VCaP (cell line): ENCODE data around the gene MKNK1.

Experiments used
- H3K27ac ChIP-seq: fragments of 450-650 bp; 2 replicates; pipeline ENCODE4 v1.5.1; 2017
- CTCF ChIP-seq: fragments of 450-650 bp; conservative IDR thresholded peaks from 2 replicates; pipeline ENCODE4 v1.5.1; 2017; ENCODE audit warnings: mild to moderate bottlenecking, moderate library complexity

The MKNK1 gene

GRCh38 chr1:46592823-46593222, 11.2 kb downstream of the MKNK1 start:
- H3K27ac ChIP-seq = no peak overlapping the region
- no peak for TF ChIP-seq CTCF

DNA sequence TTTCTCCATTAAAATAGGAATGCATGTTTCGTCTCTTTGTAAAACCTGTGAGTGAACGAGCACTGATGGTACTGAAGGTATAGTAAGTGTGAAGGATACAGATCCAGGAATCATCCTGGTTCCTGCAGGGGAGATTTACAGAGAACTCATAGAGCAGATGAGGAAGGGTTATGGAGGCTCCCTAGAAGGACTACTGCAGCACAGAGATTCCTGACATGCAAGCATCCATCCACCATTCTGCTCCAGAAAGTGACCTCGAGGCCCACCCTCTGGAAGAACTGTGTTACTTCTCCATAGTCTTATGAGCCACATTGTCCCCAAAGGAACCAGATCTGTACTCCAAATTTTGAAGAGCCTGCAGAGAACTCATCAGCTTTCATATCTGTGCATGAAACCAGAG, 14.5 kb downstream of the MKNK1 start:
- no peak for TF ChIP-seq CTCF
- no peak overlapping the region for H3K27ac ChIP-seq

GRCh38 chr1:46587069-46587468, 17.0 kb downstream of the MKNK1 start:
- no peak for TF ChIP-seq CTCF
- H3K27ac ChIP-seq = no peak overlapping the region

GRCh38 chr1:46585312-46585938, 18.6 kb downstream of the MKNK1 start:
- TF ChIP-seq CTCF = no peak
- H3K27ac ChIP-seq = no peak overlapping the region

DNA sequence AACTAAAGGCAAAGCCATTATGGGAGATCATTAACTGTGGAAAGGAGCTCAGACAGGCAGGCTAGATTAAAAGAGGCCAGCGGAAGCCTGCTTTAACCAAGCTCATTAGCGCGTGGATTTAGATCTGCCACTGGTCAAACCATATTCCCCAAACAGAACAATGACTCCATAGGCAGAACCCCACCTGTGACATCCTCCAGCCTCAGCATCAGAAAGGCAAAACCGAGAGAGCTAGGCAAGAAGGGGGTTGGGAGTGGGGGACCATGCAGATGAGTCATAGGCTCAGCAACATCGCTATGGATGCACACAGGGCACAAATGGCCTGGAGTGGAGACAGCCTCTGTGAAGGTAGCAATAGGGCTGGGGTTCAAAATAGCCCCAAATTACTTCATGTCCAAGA, 20.6 kb downstream of the MKNK1 start:
- no peak for TF ChIP-seq CTCF
- no peak overlapping the region for H3K27ac ChIP-seq

DNA sequence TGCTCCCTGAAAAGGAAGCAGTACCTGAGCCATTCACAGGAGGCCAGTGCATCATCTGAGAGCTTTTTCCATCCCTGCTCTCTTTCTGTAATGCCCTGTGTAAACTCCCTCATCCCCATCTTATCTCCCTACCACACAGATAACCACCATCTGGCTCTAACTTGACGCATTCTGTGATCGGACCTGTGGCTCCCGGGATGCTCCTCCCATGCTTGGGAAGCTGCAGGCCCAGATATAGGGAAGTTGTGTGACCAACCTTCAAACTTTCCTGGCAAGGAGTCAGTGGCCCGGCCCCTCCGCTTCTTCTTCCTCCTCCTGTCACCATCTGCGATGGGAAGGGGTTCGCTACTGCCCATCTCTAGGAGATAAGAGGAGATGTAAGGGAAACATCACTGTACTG, 21.1 kb downstream of the MKNK1 start:
- TF ChIP-seq CTCF = no peak

GRCh38 chr1:46581681-46582455, 22.2 kb downstream of the MKNK1 start:
- H3K27ac ChIP-seq = no peak overlapping the region
- no peak for TF ChIP-seq CTCF

More for the DNA sequence above, 21.1 kb downstream of the MKNK1 start:
- no peak overlapping the region for H3K27ac ChIP-seq
